Right cardiac atrium (tissue), 5 donors: ENCODE measurements around the gene ACAP1. TPM values are rescaled to one million over a fixed set of nuclear protein-coding genes. Genes with fewer than 3 reads are reported as not detected.
"Not testable (repeated sequence)": the region's sequence is repeated elsewhere in the genome, so short reads cannot be mapped to it uniquely, and the experiment has no call there.

Experiments used
- ATAC-seq, 2 donors: fragments of 200-7000 bp; cut with Tn5 transposase; one replicate each; pipeline versions ENCODE4 v1.8.0 to v1.9.1; 2020; ENCODE audit warnings: moderate library complexity in 2 of 2, mild to moderate bottlenecking in 1 of 2
- DNase-seq, 3 donors: peaks; one replicate each; pipeline ENCODE4 v3.0.0-alpha.2; 2020
- H3K27ac ChIP-seq: one replicate; pipeline ENCODE4 v1.5.1; 2013; ENCODE audit warnings: mild to moderate bottlenecking, low read length, control low read depth, moderate library complexity
- H3K27me3 ChIP-seq: one replicate; pipeline ENCODE4 v1.6.1; 2013; ENCODE audit not compliant: control insufficient read depth, insufficient read depth
- H3K4me1 ChIP-seq: one replicate; pipeline ENCODE4 v1.6.1; 2013; ENCODE audit warnings: low read length; ENCODE audit not compliant: control insufficient read depth, insufficient read depth
- H3K4me3 ChIP-seq: one replicate; pipeline ENCODE4 v1.5.1; 2013; ENCODE audit warnings: low read length, control low read depth
- H3K9me3 ChIP-seq: one replicate; pipeline ENCODE4 v1.6.1; 2013; ENCODE audit warnings: low read length; ENCODE audit not compliant: control insufficient read depth
- WGBS: extraction: QIAGEN DNeasy Blood & Tissue Kit; methylation state at CpG from one replicate; pipeline ENCODE4 v1.1.7; 2013; 5-methylcytosine and 5-hydroxymethylcytosine counted together
- intact Hi-C, 4 donors: fragments of 100-400 bp; cut with DNase I; formaldehyde crosslinking; loops; one replicate each; pipeline versions ENCODE4 v1.11.0 to v1.14.0; 2022 to 2023
- polyA plus RNA-seq: library from polyadenylated mRNA; stranded (reverse); fragments of 200-250 nt; gene quantifications from one replicate; pipeline ENCODE4 v1.2.3, GENCODE V29; 2013
- total RNA-seq, 4 donors: library from RNA; stranded (reverse); fragmentation: NEBNext Ultra II Directional; extraction: Animal tissue kit (Norgen Biotek cat#: 25700); gene quantifications; one replicate each; pipeline ENCODE4 v1.2.1, GENCODE V29; 2021
- donor health status: healthy with polysubstance abuse.
- donor health status: DM: no; HTN: yes; CAD: no.
- donor health status: DM: no; HTN: no; CAD: no.
- donor health status: DM: no; HTN: yes; CAD: no; lungs with severe emphysema.
- donor health status: DM: yes; HTN: yes; CAD: no.

The ACAP1 gene
- total and polyA plus RNA-seq, 5 donors: 8.8 to 26.4 (median 19.1) TPM

- no peaks in the 10 kb centered on the region for H3K9me3 ChIP-seq
- H3K4me3 ChIP-seq: peak overlapping the region; percentile 69
- H3K27me3 ChIP-seq: no peaks in the 10 kb centered on the region
- DNase-seq (peak; percentile 79 to 91 (median 90)), ATAC-seq (peak; percentile 74 to 81)
- under 1% methylated on average over 34 of the region's 34 CpGs for WGBS
- intact Hi-C loops: no loop called here
- H3K27ac ChIP-seq: peak overlapping the region; percentile 89
- H3K4me1 ChIP-seq: no peaks in the 10 kb centered on the region
Measured at GRCh38 chr17:7329997-7330637, 6.2 kb upstream of the ACAP1 start.

- H3K4me1 ChIP-seq: no peaks in the 10 kb centered on the region
- H3K4me3 ChIP-seq: peak overlapping the region; percentile 69
- intact Hi-C loops: no loop called here
- H3K27me3 ChIP-seq: no peaks in the 10 kb centered on the region
- peak overlapping the region; percentile 72 for H3K27ac ChIP-seq
- DNase-seq: no peak
- ATAC-seq: no peak
- WGBS: 66% methylated on average over 13 of the region's 13 CpGs
- no peaks in the 10 kb centered on the region for H3K9me3 ChIP-seq
Measured at GRCh38 chr17:7330638-7331015, 5.7 kb upstream of the ACAP1 start.

GRCh38 chr17:7332111-7332510 lies 4.2 kb upstream of the ACAP1 start:
- H3K4me3 ChIP-seq: no peak overlapping the region
- no peak for ATAC-seq
- H3K27me3 ChIP-seq: no peaks in the 10 kb centered on the region
- intact Hi-C loops: no loop called here
- peak in 1 of 3 donors; percentile 30 for DNase-seq
- H3K4me1 ChIP-seq: no peaks in the 10 kb centered on the region
- WGBS: 55% methylated on average over 7 of the region's 7 CpGs
- H3K27ac ChIP-seq: no peak overlapping the region
- no peaks in the 10 kb centered on the region for H3K9me3 ChIP-seq

DNA sequence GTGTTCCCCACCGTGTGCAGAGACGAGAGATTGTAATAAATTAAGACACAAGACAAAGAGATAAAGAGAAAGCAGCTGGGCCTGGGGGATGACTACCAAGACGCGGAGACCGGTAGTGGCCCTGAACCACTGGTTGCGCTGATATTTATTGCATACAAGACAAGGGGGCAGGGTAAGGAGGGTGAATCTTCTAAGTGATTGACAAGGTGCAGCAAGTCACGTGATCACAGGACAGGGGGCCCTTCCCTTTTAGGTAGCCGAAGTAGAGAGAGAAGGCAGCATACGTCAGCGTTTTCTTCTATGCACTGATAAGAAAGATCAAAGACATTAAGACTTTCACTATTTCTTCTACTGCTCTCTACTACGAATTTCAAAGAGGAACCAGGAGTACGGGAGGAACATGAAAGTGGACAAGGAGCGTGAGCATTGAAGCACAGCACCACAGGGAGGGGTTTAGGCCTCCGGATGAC lies 3.7 kb upstream of the ACAP1 start:
- H3K4me3 ChIP-seq, H3K27ac ChIP-seq, ATAC-seq, H3K4me1 ChIP-seq, H3K9me3 ChIP-seq, H3K27me3 ChIP-seq, intact Hi-C loops: not testable (repeated sequence)
- WGBS: 43% methylated on average over 14 of the region's 14 CpGs
- peak in 1 of 3 donors; percentile 24 for DNase-seq

DNA sequence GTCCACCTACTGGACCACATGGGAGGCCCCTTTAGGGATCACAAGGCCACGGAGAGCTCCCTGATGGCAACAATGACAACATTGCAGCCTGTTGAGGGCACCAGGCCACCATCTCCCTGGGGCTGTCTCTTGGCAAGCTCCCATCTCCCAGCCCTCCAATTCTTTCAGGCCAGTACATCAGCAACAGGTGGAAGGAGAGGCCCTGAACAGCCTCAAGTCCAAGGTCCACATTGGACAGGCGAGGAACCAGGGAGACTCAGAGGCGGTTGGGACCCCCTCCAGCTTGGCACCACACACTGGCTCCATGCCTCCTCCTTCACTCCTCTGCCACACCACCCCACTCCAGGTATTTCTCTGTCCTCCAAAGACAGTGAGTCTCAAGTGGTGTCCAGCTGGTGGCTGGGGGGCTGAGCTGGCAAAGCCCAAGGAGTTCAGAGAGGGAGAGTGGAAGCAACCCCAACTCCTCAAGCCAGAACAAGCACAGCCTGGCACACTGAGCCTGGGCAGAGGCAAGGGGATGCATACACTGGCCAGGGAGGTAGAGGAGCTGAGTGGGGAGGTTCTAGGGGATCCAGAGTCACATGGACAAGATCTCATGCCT lies 1.3 kb upstream of the ACAP1 start:
- ATAC-seq (no peak), DNase-seq (peak in 1 of 3 donors; percentile 30)
- 90% methylated on average over 3 of the region's 3 CpGs for WGBS
- Histone ChIP-seq H3K27ac (no peak overlapping the region), H3K27me3 (no peaks in the 10 kb centered on the region), H3K9me3 (no peaks in the 10 kb centered on the region), H3K4me1 (no peaks in the 10 kb centered on the region), H3K4me3 (no peak overlapping the region)
- intact Hi-C loops: no loop called here

GRCh38 chr17:7335765-7336164 lies 564 bp upstream of the ACAP1 start:
- ATAC-seq, intact Hi-C loops: not testable (repeated sequence)

DNA sequence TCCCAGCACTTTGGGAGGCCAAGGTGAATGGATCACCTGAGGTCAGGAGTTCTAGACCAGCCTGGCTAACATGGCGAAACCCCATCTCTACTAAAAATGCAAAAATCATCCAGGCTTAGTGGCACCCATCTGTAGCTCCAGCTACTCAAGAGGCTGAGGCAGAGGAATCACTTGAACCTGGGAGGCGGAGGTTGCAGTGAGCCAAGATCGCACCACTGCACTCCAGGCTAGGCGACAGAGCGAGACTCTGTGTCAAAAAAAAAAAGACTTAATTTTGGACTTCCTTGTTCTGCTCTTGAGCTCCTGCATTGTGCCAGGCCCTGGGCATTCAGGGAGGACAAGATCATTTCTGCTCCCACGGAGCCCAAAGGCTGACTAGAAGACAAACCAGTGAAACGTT lies 1.3 kb downstream of the ACAP1 start:
- WGBS: 72% methylated on average over 7 of the region's 7 CpGs
- DNase-seq, ATAC-seq, H3K4me1 ChIP-seq, H3K4me3 ChIP-seq, H3K27ac ChIP-seq, H3K9me3 ChIP-seq, intact Hi-C loops, H3K27me3 ChIP-seq: not testable (repeated sequence)

More at GRCh38 chr17:7335765-7336164, 564 bp upstream of the ACAP1 start:
- not testable (repeated sequence) for H3K9me3 ChIP-seq, H3K27ac ChIP-seq, H3K27me3 ChIP-seq, H3K4me1 ChIP-seq, DNase-seq, H3K4me3 ChIP-seq
- whole genome bisulfite sequencing: 83% methylated on average over 13 of the region's 13 CpGs

DNA sequence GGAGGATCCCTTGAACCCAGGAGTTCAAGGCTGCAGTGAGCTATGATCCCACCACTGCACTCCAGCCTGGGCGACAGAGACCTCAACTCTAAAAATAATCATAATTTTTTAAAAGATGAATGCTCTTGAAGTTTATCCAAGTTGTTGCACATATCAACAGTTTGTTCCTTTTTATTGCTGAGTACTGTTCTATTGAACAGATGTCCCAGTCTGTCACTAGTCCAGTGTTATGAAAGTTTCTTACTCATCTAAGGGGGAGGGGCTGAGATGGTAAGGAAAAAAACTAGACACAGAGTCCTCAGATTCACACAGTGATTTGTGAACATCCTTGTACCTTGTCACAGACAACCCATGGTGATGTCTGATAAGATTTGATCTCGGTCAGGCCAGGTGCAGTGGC lies 3.9 kb downstream of the ACAP1 start:
- Histone ChIP-seq H3K4me3 (no peak overlapping the region), H3K9me3 (no peaks in the 10 kb centered on the region), H3K27ac (no peak overlapping the region), H3K4me1 (no peaks in the 10 kb centered on the region), H3K27me3 (no peaks in the 10 kb centered on the region)
- ATAC-seq (no peak), DNase-seq (no peak)
- intact Hi-C loops: loop anchor here in 2 of 4 donors (10.0 kb wide), 2 partner anchors 45 to 55 kb away; partner anchors contain the start of genes SLC2A4 (in 1 of the 2) and YBX2 (in 1 of the 2)
- WGBS: 74% methylated on average over 2 of the region's 2 CpGs

- intact Hi-C loops: loop anchor here in 2 of 4 donors (10.0 kb wide), 2 partner anchors 47 to 57 kb away; partner anchors contain the start of genes SLC2A4 (in 1 of the 2) and YBX2 (in 1 of the 2)
- Histone ChIP-seq H3K9me3 (no peaks in the 10 kb centered on the region), H3K4me1 (no peaks in the 10 kb centered on the region), H3K4me3 (no peak overlapping the region), H3K27me3 (no peaks in the 10 kb centered on the region), H3K27ac (no peak overlapping the region)
- ATAC-seq (no peak), DNase-seq (no peak)
- 91% methylated on average over 13 of the region's 13 CpGs for WGBS
Measured at GRCh38 chr17:7341842-7342241, 5.5 kb downstream of the ACAP1 start.

- Histone ChIP-seq H3K27ac (no peak overlapping the region), H3K27me3 (no peaks in the 10 kb centered on the region), H3K4me1 (no peaks in the 10 kb centered on the region), H3K9me3 (no peaks in the 10 kb centered on the region), H3K4me3 (no peak overlapping the region)
- intact Hi-C loops: loop anchor here in 2 of 4 donors (10.0 kb wide), 2 partner anchors 48 to 58 kb away; partner anchors contain the start of genes SLC2A4 (in 1 of the 2) and YBX2 (in 1 of the 2)
- 76% methylated on average over 15 of the region's 15 CpGs for WGBS
- no peak for ATAC-seq
- DNase-seq: peak in 1 of 3 donors; percentile 33
Measured at GRCh38 chr17:7343250-7343649, 6.9 kb downstream of the ACAP1 start.
